ENCODE results near the gene RFX3. TPM values are rescaled to one million over a fixed set of nuclear protein-coding genes. Genes with fewer than 3 reads are reported as not detected.

The RFX3 gene
- total RNA-seq, 4 donors from 2014 or later = 2.1 to 11.5 (median 7.3) TPM

GRCh38 chr9:3342159-3342777, 183.5 kb downstream of the RFX3 start:
- no peaks in the 10 kb centered on the region for H3K9me3 ChIP-seq
- in situ Hi-C loops (cut with MboI; ENCODE audit: low sequenced_read_pairs in 4 of 4) = no loop called here
- intact Hi-C loops (cut with DNase I; ENCODE audit: low total_unique reads) = no loop called here
- H3K36me3 ChIP-seq = peaks cover 0 to 4% of the 10 kb centered on the region in 2 donors
- H3K27me3 ChIP-seq = no peaks in the 10 kb centered on the region
- H3K27ac ChIP-seq = no peak overlapping the region
- TF ChIP-seq, protein P1, sequence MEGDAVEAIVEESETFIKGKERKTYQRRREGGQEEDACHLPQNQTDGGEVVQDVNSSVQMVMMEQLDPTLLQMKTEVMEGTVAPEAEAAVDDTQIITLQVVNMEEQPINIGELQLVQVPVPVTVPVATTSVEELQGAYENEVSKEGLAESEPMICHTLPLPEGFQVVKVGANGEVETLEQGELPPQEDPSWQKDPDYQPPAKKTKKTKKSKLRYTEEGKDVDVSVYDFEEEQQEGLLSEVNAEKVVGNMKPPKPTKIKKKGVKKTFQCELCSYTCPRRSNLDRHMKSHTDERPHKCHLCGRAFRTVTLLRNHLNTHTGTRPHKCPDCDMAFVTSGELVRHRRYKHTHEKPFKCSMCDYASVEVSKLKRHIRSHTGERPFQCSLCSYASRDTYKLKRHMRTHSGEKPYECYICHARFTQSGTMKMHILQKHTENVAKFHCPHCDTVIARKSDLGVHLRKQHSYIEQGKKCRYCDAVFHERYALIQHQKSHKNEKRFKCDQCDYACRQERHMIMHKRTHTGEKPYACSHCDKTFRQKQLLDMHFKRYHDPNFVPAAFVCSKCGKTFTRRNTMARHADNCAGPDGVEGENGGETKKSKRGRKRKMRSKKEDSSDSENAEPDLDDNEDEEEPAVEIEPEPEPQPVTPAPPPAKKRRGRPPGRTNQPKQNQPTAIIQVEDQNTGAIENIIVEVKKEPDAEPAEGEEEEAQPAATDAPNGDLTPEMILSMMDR (IDR thresholded peaks at IDR 0.05 in 4 of 5, conservative IDR thresholded peaks at IDR 0.05 in 1 of 5) = no peak
- no peak for TF ChIP-seq POLR2A (IDR thresholded peaks at IDR 0.05)
- H3K4me3 ChIP-seq = no peak overlapping the region
- H3K4me1 ChIP-seq = peaks cover 4 to 7% of the 10 kb centered on the region in 2 donors
- DNase-seq = no peak
- ATAC-seq = no peak

- intact Hi-C loops (cut with DNase I; ENCODE audit: low total_unique reads) = no loop called here
- H3K4me1 ChIP-seq = peaks cover 7 to 12% of the 10 kb centered on the region in 2 donors
- TF ChIP-seq, protein P1 (IDR thresholded peaks at IDR 0.05 in 4 of 5, conservative IDR thresholded peaks at IDR 0.05 in 1 of 5) = no peak
- H3K9me3 ChIP-seq = no peaks in the 10 kb centered on the region
- H3K27me3 ChIP-seq = no peaks in the 10 kb centered on the region
- H3K36me3 ChIP-seq = no peaks in the 10 kb centered on the region
- H3K4me3 ChIP-seq = no peak overlapping the region
- H3K27ac ChIP-seq = peak overlapping the region in 1 of 4 donors; percentile 24
- DNase-seq (no peak), ATAC-seq (no peak)
- in situ Hi-C loops (cut with MboI; ENCODE audit: low sequenced_read_pairs in 4 of 4) = no loop called here
Measured at GRCh38 chr9:3337515-3338225, 188.1 kb downstream of the RFX3 start.

GRCh38 chr9:3336951-3337350, 188.8 kb downstream of the RFX3 start:
- H3K9me3 ChIP-seq = no peaks in the 10 kb centered on the region
- ATAC-seq (peak in 1 of 2 donors; percentile 33), DNase-seq (no peak)
- in situ Hi-C loops (cut with MboI; ENCODE audit: low sequenced_read_pairs in 4 of 4) (no loop called here), intact Hi-C loops (cut with DNase I; ENCODE audit: low total_unique reads) (no loop called here)
- peaks cover 7 to 12% of the 10 kb centered on the region in 2 donors for H3K4me1 ChIP-seq
- no peaks in the 10 kb centered on the region for H3K36me3 ChIP-seq
- TF ChIP-seq, protein P1 (IDR thresholded peaks at IDR 0.05 in 4 of 5, conservative IDR thresholded peaks at IDR 0.05 in 1 of 5) = no peak
- no peak for TF ChIP-seq POLR2A (IDR thresholded peaks at IDR 0.05)
- no peaks in the 10 kb centered on the region for H3K27me3 ChIP-seq
- H3K4me3 ChIP-seq = no peak overlapping the region
- H3K27ac ChIP-seq = peak overlapping the region in 2 of 4 donors; percentile 12 to 24

DNA sequence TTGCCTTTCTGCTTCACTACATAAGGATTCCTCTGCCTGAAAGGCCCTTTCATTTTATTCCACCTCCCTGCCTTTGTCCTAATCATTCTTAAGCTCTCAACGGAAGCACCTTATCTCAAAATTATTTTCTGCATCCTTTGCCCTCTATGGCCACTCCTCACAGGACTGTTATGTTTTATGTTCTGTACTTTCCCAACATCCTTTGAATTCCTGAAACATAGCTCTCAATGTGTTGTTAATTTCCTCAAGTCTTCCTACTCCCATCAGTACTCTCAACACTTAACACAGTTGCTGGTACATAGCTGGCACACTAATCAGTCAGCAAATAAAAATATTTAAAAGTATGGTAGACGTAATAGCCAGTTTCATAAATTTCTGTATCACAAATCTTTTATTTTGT, 193.0 kb downstream of the RFX3 start:
- TF ChIP-seq POLR2A (IDR thresholded peaks at IDR 0.05) = no peak
- TF ChIP-seq, protein P1 (IDR thresholded peaks at IDR 0.05 in 4 of 5, conservative IDR thresholded peaks at IDR 0.05 in 1 of 5) = no peak
- Histone ChIP-seq H3K4me3 (no peak overlapping the region), H3K27ac (no peak overlapping the region), H3K27me3 (no peaks in the 10 kb centered on the region), H3K4me1 (peaks cover 7 to 10% of the 10 kb centered on the region in 2 donors), H3K36me3 (no peaks in the 10 kb centered on the region), H3K9me3 (no peaks in the 10 kb centered on the region)
- DNase-seq = no peak
- ATAC-seq = no peak
- intact Hi-C loops (cut with DNase I; ENCODE audit: low total_unique reads) (loop anchor here (5.0 kb wide), 1 partner anchor 104 kb away; no protein-coding TSS in a partner anchor), in situ Hi-C loops (cut with MboI; ENCODE audit: low sequenced_read_pairs in 4 of 4) (no loop called here)

All from gastrocnemius medialis (tissue), 4 donors.